Measurements from ENCODE around the gene SHB.

DNA sequence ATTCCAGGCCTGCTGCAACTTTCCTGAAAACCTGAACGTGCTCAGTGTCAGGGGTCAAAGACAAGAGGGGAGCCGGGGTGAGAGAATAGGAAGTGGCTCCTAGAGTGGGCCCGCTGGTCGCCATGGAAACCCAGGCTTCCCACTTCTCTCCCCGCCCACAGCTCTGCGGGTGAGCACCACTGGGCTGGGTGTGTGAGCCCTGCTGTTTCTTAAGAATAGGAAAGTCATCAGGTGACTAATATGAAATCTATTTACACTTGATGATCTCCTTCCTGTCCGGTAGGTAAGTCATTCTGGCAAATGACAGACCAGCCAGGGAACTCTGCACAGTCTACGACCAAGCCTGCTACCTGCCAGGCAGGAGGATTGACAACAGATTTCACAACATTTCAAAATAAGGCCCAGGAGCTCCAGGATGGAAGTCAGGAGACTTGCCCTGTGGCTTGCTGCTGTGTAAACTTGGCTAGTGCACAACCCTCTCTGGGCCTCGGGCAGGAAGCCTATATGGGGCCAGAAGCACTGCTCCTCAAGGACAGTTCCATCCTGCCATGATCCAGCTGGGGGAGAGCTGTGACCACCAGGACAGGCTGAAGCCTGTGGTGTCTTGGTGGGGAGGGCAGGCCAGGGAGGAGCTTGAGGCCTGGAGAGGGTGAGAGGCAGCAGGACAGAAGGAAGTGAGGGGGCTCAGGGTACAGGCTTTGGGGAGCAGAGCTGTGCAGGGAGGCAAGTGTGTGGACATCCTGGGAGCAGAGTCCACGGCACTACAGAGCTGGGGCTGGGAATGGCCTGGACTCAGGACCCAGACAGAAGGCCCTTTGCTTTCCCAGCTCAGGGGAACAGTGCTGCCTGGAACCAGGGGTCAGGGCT is 60.6 kb downstream of the SHB start:
- TF ChIP-seq, protein P1, sequence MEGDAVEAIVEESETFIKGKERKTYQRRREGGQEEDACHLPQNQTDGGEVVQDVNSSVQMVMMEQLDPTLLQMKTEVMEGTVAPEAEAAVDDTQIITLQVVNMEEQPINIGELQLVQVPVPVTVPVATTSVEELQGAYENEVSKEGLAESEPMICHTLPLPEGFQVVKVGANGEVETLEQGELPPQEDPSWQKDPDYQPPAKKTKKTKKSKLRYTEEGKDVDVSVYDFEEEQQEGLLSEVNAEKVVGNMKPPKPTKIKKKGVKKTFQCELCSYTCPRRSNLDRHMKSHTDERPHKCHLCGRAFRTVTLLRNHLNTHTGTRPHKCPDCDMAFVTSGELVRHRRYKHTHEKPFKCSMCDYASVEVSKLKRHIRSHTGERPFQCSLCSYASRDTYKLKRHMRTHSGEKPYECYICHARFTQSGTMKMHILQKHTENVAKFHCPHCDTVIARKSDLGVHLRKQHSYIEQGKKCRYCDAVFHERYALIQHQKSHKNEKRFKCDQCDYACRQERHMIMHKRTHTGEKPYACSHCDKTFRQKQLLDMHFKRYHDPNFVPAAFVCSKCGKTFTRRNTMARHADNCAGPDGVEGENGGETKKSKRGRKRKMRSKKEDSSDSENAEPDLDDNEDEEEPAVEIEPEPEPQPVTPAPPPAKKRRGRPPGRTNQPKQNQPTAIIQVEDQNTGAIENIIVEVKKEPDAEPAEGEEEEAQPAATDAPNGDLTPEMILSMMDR (IDR thresholded peaks at IDR 0.05) = no peak
- no peak for TF ChIP-seq ZFX (IDR thresholded peaks at IDR 0.05; ENCODE audit: borderline replicate concordance)

Data from 22Rv1 (cell line).